ENCODE data around the gene FAM110D. TPM values are rescaled to one million over a fixed set of nuclear protein-coding genes. Genes with fewer than 3 reads are reported as not detected.

FAM110D gene
- total and polyA plus RNA-seq, 10 of the 15 experiments (the other 5 are each of a cell fraction or from before 2014, with no cell fraction given): 0.06 TPM; not detected in 9

- TF ChIP-seq CREM (IDR thresholded peaks at IDR 0.05; ENCODE audit: low read depth) (no peak), SRF (IDR thresholded peaks at IDR 0.05; ENCODE audit: low read depth in 2 of 2, low read length in 2 of 2) (no peak)
- no peak for FAIRE-seq
- intact Hi-C loops (cut with micrococcal nuclease; ENCODE audit: unreplicated experiment): no loop called here
Observed at GRCh38 chr1:26188477-26188876, 29.6 kb downstream of the FAM110D start.

GRCh38 chr1:26189331-26189730 is 30.5 kb downstream of the FAM110D start:
- in situ Hi-C loops (cut with MboI): no loop called here
- no peaks in the 10 kb centered on the region for H3K9me3 ChIP-seq (replicated peaks; ENCODE audit: control insufficient read depth, insufficient read depth, low read length)
- ChIA-PET RAD21 (ENCODE audit: unreplicated experiment) (interaction anchor here (0.9 kb wide), 1 partner anchor 45 kb away, joined by 3 read pairs; no protein-coding TSS in a partner anchor), CTCF (interaction anchor here (1.1 to 1.4 kb wide), 3 partner anchors 9 to 46 kb away, joined by 3 read pairs; partner anchors contain the start of gene ZNF593), SMC1A (ENCODE audit: uncharacterized antibody, unreplicated experiment) (interaction anchor here (0.7 kb wide), 1 partner anchor 44 kb away, joined by 3 read pairs; no protein-coding TSS in a partner anchor), POLR2A (no interaction called here)
- no peaks in the 10 kb centered on the region for H3K27me3 ChIP-seq (replicated peaks in 1 of 2; ENCODE audit: control insufficient read depth in 2 of 2, insufficient read depth in 2 of 2, low read length in 1 of 2)
- H3K36me3 ChIP-seq (ENCODE audit: control insufficient read depth in 2 of 2, insufficient read depth in 2 of 2, low read length in 1 of 2): no peaks in the 10 kb centered on the region
- DNase-seq (ENCODE audit: low read depth, low spot score): no peak
- H3K9ac ChIP-seq (ENCODE audit: control insufficient read depth, insufficient read depth, low read length): no peak overlapping the region
- 28% methylated on average over 6 of the region's 6 CpGs for WGBS (ENCODE audit: insufficient coverage, insufficient replicate concordance, low lambda C conversion rate, missing lambda C conversion rate)
- intact Hi-C loops (cut with micrococcal nuclease; ENCODE audit: unreplicated experiment): no loop called here
- no peaks in the 10 kb centered on the region for H4K20me1 ChIP-seq (ENCODE audit: control insufficient read depth, insufficient read depth)
- H2AFZ ChIP-seq (ENCODE audit: control insufficient read depth, low read depth, low read length): no peak overlapping the region
- ATAC-seq: no peak
- H3K4me3 ChIP-seq: no peak overlapping the region
- FAIRE-seq: no peak
- BruUV-seq (replicated peaks): no TSS peak
- H3K27ac ChIP-seq (ENCODE audit: control insufficient read depth, insufficient read depth): no peak overlapping the region
- no peak overlapping the region for H3K4me2 ChIP-seq (ENCODE audit: control insufficient read depth, insufficient read depth)
- no peaks in the 10 kb centered on the region for H3K4me1 ChIP-seq (ENCODE audit: control insufficient read depth, insufficient read depth, low read length)
- H3K79me2 ChIP-seq (ENCODE audit: control insufficient read depth, insufficient read depth, low read length): no peaks in the 10 kb centered on the region
- TF ChIP-seq ATF7 (IDR thresholded peaks at IDR 0.05; ENCODE audit: low read depth) (no peak), SP1 (IDR thresholded peaks at IDR 0.05; ENCODE audit: low read depth, low read length) (no peak), ATF3 (IDR thresholded peaks at IDR 0.05; ENCODE audit: borderline replicate concordance, extremely low read depth, low read depth, low read length) (no peak), HDAC2 (IDR thresholded peaks at IDR 0.05) (no peak), RFX5 (IDR thresholded peaks at IDR 0.05; ENCODE audit: low read depth, low read length) (no peak), STAT3 (IDR thresholded peaks at IDR 0.05; ENCODE audit: low read depth, low read length) (no peak), NR2C2 (IDR thresholded peaks at IDR 0.05; ENCODE audit: borderline replicate concordance, control insufficient read depth, insufficient read length, low read depth) (peak; percentile 48), TARDBP (IDR thresholded peaks at IDR 0.05; ENCODE audit: borderline replicate concordance) (no peak), GATAD2B (conservative IDR thresholded peaks at IDR 0.05; ENCODE audit: low read depth) (no peak), NR2C1 (IDR thresholded peaks at IDR 0.05) (peak; percentile 63; the same call in 1 of the 2 replicates), PKNOX1 (IDR thresholded peaks at IDR 0.05) (no peak), ZNF207 (IDR thresholded peaks at IDR 0.05; ENCODE audit: borderline replicate concordance) (no peak), NRF1 (conservative IDR thresholded peaks at IDR 0.05; ENCODE audit: low read depth, low read length) (no peak), NR2F1 (conservative IDR thresholded peaks at IDR 0.05) (peak; percentile 76)

More at GRCh38 chr1:26188477-26188876, 29.6 kb downstream of the FAM110D start:
- Histone ChIP-seq H3K36me3 (ENCODE audit: control insufficient read depth in 2 of 2, insufficient read depth in 2 of 2, low read length in 1 of 2) (no peaks in the 10 kb centered on the region), H2AFZ (ENCODE audit: control insufficient read depth, low read depth, low read length) (no peak overlapping the region), H3K27me3 (replicated peaks in 1 of 2; ENCODE audit: control insufficient read depth in 2 of 2, insufficient read depth in 2 of 2, low read length in 1 of 2) (no peaks in the 10 kb centered on the region), H3K9ac (ENCODE audit: control insufficient read depth, insufficient read depth, low read length) (no peak overlapping the region), H3K9me3 (replicated peaks; ENCODE audit: control insufficient read depth, insufficient read depth, low read length) (no peaks in the 10 kb centered on the region), H3K79me2 (ENCODE audit: control insufficient read depth, insufficient read depth, low read length) (no peaks in the 10 kb centered on the region), H3K4me2 (ENCODE audit: control insufficient read depth, insufficient read depth) (no peak overlapping the region), H3K27ac (ENCODE audit: control insufficient read depth, insufficient read depth) (no peak overlapping the region), H3K4me3 (no peak overlapping the region), H4K20me1 (ENCODE audit: control insufficient read depth, insufficient read depth) (no peaks in the 10 kb centered on the region), H3K4me1 (ENCODE audit: control insufficient read depth, insufficient read depth, low read length) (no peaks in the 10 kb centered on the region)
- in situ Hi-C loops (cut with MboI): no loop called here
- 37% methylated on average over 8 of the region's 8 CpGs for WGBS (ENCODE audit: insufficient coverage, insufficient replicate concordance, low lambda C conversion rate, missing lambda C conversion rate)
- ChIA-PET SMC1A (ENCODE audit: uncharacterized antibody, unreplicated experiment) (no interaction called here), CTCF (no interaction called here), POLR2A (no interaction called here), RAD21 (ENCODE audit: unreplicated experiment) (interaction anchor here (0.9 kb wide), 1 partner anchor 44 kb away, joined by 3 read pairs; no protein-coding TSS in a partner anchor)
- BruUV-seq (replicated peaks): no TSS peak
- ATAC-seq: no peak
- DNase-seq (ENCODE audit: low read depth, low spot score): no peak
